ENCODE measurements around the gene CAPN1. TPM values are rescaled to one million over a fixed set of nuclear protein-coding genes. Genes with fewer than 3 reads are reported as not detected.

Gene CAPN1
- total RNA-seq, 1 donor from 2014 or later: 217 TPM

GRCh38 chr11:65208785-65209710, 27.3 kb downstream of the CAPN1 start:
- TF ChIP-seq CTCF (IDR thresholded peaks at IDR 0.05; ENCODE audit: insufficient read depth, low read depth, low read length) (no peak), EZH2 (IDR thresholded peaks at IDR 0.05; ENCODE audit: insufficient read depth, low read length) (no peak)
- peaks cover 15% of the 10 kb centered on the region for H3K4me1 ChIP-seq (ENCODE audit: insufficient read depth, low read length)
- peaks cover 38% of the 10 kb centered on the region for H4K20me1 ChIP-seq (ENCODE audit: insufficient read depth, low read length)
- peaks cover 13% of the 10 kb centered on the region for H3K36me3 ChIP-seq (ENCODE audit: insufficient read depth, low read length)
- Mint-ChIP-seq H3K4me3 (ENCODE audit: unreplicated experiment) (no peak overlapping the region), H3K27ac (ENCODE audit: unreplicated experiment) (no peak overlapping the region), H3K9me3 (ENCODE audit: unreplicated experiment) (no peaks in the 10 kb centered on the region), H3K36me3 (ENCODE audit: low read depth, unreplicated experiment) (peaks cover 24% of the 10 kb centered on the region), H3K4me1 (ENCODE audit: low read depth, unreplicated experiment) (peaks cover 5% of the 10 kb centered on the region), H3K27me3 (ENCODE audit: low read depth, unreplicated experiment) (no peaks in the 10 kb centered on the region)
- no peak overlapping the region for H3K4me2 ChIP-seq (ENCODE audit: low read length)
- no peak overlapping the region for H3K27ac ChIP-seq (ENCODE audit: low read depth, low read length)
- no peaks in the 10 kb centered on the region for H3K79me2 ChIP-seq (ENCODE audit: insufficient read depth, low read length)
- H2AFZ ChIP-seq (ENCODE audit: low read depth, low read length): no peak overlapping the region
- H3K27me3 ChIP-seq (ENCODE audit: insufficient read depth, low read length): no peaks in the 10 kb centered on the region
- H3K4me3 ChIP-seq (ENCODE audit: insufficient read depth, low read depth, low read length): no peak overlapping the region
- no peaks in the 10 kb centered on the region for H3K9me3 ChIP-seq (ENCODE audit: insufficient read depth, low read depth, low read length)
- DNase-seq (ENCODE audit: low read depth): no peak
- no peak overlapping the region for H3K9ac ChIP-seq (ENCODE audit: low read length)
- no peak for FAIRE-seq

GRCh38 chr11:65209711-65210360, 28.1 kb downstream of the CAPN1 start:
- Histone ChIP-seq H4K20me1 (ENCODE audit: insufficient read depth, low read length) (peaks cover 30% of the 10 kb centered on the region), H3K9me3 (ENCODE audit: insufficient read depth, low read depth, low read length) (no peaks in the 10 kb centered on the region), H3K4me2 (ENCODE audit: low read length) (no peak overlapping the region), H3K27me3 (ENCODE audit: insufficient read depth, low read length) (no peaks in the 10 kb centered on the region), H3K4me1 (ENCODE audit: insufficient read depth, low read length) (peaks cover 13% of the 10 kb centered on the region), H3K79me2 (ENCODE audit: insufficient read depth, low read length) (no peaks in the 10 kb centered on the region), H3K9ac (ENCODE audit: low read length) (no peak overlapping the region), H3K4me3 (ENCODE audit: insufficient read depth, low read depth, low read length) (no peak overlapping the region), H3K36me3 (ENCODE audit: insufficient read depth, low read length) (peaks cover 13% of the 10 kb centered on the region), H3K27ac (ENCODE audit: low read depth, low read length) (no peak overlapping the region), H2AFZ (ENCODE audit: low read depth, low read length) (no peak overlapping the region)
- Mint-ChIP-seq H3K27me3 (ENCODE audit: low read depth, unreplicated experiment) (no peaks in the 10 kb centered on the region), H3K27ac (ENCODE audit: unreplicated experiment) (no peak overlapping the region), H3K36me3 (ENCODE audit: low read depth, unreplicated experiment) (peaks cover 18% of the 10 kb centered on the region), H3K4me1 (ENCODE audit: low read depth, unreplicated experiment) (peaks cover 8% of the 10 kb centered on the region), H3K9me3 (ENCODE audit: unreplicated experiment) (no peaks in the 10 kb centered on the region), H3K4me3 (ENCODE audit: unreplicated experiment) (no peak overlapping the region)
- TF ChIP-seq EZH2 (IDR thresholded peaks at IDR 0.05; ENCODE audit: insufficient read depth, low read length): no peak
- no peak for FAIRE-seq
- DNase-seq (ENCODE audit: low read depth): no peak

- Histone ChIP-seq H3K9me3 (ENCODE audit: insufficient read depth, low read depth, low read length) (no peaks in the 10 kb centered on the region), H4K20me1 (ENCODE audit: insufficient read depth, low read length) (peaks cover 25% of the 10 kb centered on the region), H3K9ac (ENCODE audit: low read length) (no peak overlapping the region), H3K4me2 (ENCODE audit: low read length) (no peak overlapping the region), H3K27me3 (ENCODE audit: insufficient read depth, low read length) (no peaks in the 10 kb centered on the region), H2AFZ (ENCODE audit: low read depth, low read length) (no peak overlapping the region), H3K4me1 (ENCODE audit: insufficient read depth, low read length) (peaks cover 8% of the 10 kb centered on the region), H3K36me3 (ENCODE audit: insufficient read depth, low read length) (peaks cover 13% of the 10 kb centered on the region), H3K79me2 (ENCODE audit: insufficient read depth, low read length) (no peaks in the 10 kb centered on the region), H3K27ac (ENCODE audit: low read depth, low read length) (no peak overlapping the region), H3K4me3 (ENCODE audit: insufficient read depth, low read depth, low read length) (no peak overlapping the region)
- H3K9me3 Mint-ChIP-seq (ENCODE audit: unreplicated experiment): no peaks in the 10 kb centered on the region
- FAIRE-seq: no peak
- H3K27me3 Mint-ChIP-seq (ENCODE audit: low read depth, unreplicated experiment): no peaks in the 10 kb centered on the region
- no peak overlapping the region for H3K4me3 Mint-ChIP-seq (ENCODE audit: unreplicated experiment)
- H3K36me3 Mint-ChIP-seq (ENCODE audit: low read depth, unreplicated experiment): peaks cover 18% of the 10 kb centered on the region
- H3K4me1 Mint-ChIP-seq (ENCODE audit: low read depth, unreplicated experiment): peaks cover 8% of the 10 kb centered on the region
- TF ChIP-seq EZH2 (IDR thresholded peaks at IDR 0.05; ENCODE audit: insufficient read depth, low read length) (no peak), CTCF (IDR thresholded peaks at IDR 0.05; ENCODE audit: insufficient read depth, low read depth, low read length) (no peak)
- DNase-seq (ENCODE audit: low read depth): no peak
- no peak overlapping the region for H3K27ac Mint-ChIP-seq (ENCODE audit: unreplicated experiment)
These were observed 28.6 kb downstream of the CAPN1 start for GRCh38 chr11:65210361-65210731.
